HEK293T (cell line): ENCODE measurements around the gene NFKBIE.
"Not testable (repeated sequence)": the region's sequence is repeated elsewhere in the genome, so short reads cannot be mapped to it uniquely, and the experiment has no call there.

ENCODE experiments used
- CTCF ChIA-PET: fragments of 350-600 bp; formaldehyde crosslinking; extraction: SDS; loops from one replicate; lab custom pipeline; 2021; ENCODE audit warnings: antibody characterized with exemption, inconsistent platforms; lab: Yijun Ruan, JAX
- POLR2A ChIA-PET: fragments of 350-600 bp; formaldehyde crosslinking; extraction: SDS; loops from one replicate; lab custom pipeline; 2020; ENCODE audit warnings: antibody characterized with exemption, inconsistent platforms; lab: Yijun Ruan, JAX
- DNase-seq: peaks from one replicate; pipeline ENCODE4 v3.0.0; 2012; ENCODE audit warnings: mixed read lengths; ENCODE audit errors: extremely low spot score
- ARNT ChIP-seq: fragments of 450-650 bp; IDR thresholded peaks from 2 replicates; pipeline ENCODE4 v1.6.1; 2017; ENCODE audit warnings: mild to moderate bottlenecking
- BHLHE40 ChIP-seq: fragments of 450-650 bp; IDR thresholded peaks from 2 replicates; pipeline ENCODE4 v1.6.1; 2016; ENCODE audit warnings: mild to moderate bottlenecking, moderate library complexity, borderline replicate concordance
- CTBP1 ChIP-seq: fragments of 450-650 bp; IDR thresholded peaks from 2 replicates; pipeline ENCODE4 v1.6.1; 2016; ENCODE audit warnings: borderline replicate concordance
- ELF4 ChIP-seq: fragments of 450-650 bp; IDR thresholded peaks from 2 replicates; pipeline ENCODE4 v1.6.1; 2017; ENCODE audit warnings: antibody characterized with exemption
- FOXA1 ChIP-seq: fragments of 450-650 bp; IDR thresholded peaks from 2 replicates; pipeline ENCODE4 v1.6.1; 2016; ENCODE audit warnings: mild to moderate bottlenecking
- FOXK2 ChIP-seq: fragments of 450-650 bp; IDR thresholded peaks from 2 replicates; pipeline ENCODE4 v1.6.1; 2016; ENCODE audit warnings: mild to moderate bottlenecking
- FOXM1 ChIP-seq: fragments of 450-650 bp; IDR thresholded peaks from 2 replicates; pipeline ENCODE4 v1.6.1; 2017; ENCODE audit warnings: mild to moderate bottlenecking, borderline replicate concordance
- HDGF ChIP-seq: fragments of 450-650 bp; IDR thresholded peaks from 2 replicates; pipeline ENCODE4 v1.6.1; 2017; ENCODE audit warnings: antibody characterized with exemption, borderline replicate concordance
- L3MBTL2 ChIP-seq: fragments of 450-650 bp; conservative IDR thresholded peaks from 2 replicates; pipeline ENCODE4 v1.6.1; 2016; ENCODE audit warnings: mild to moderate bottlenecking
- LEF1 ChIP-seq: fragments of 450-650 bp; IDR thresholded peaks from 2 replicates; pipeline ENCODE4 v1.6.1; 2017; ENCODE audit warnings: mild to moderate bottlenecking, borderline replicate concordance
- NFRKB ChIP-seq: fragments of 450-650 bp; IDR thresholded peaks from 2 replicates; pipeline ENCODE4 v1.6.1; 2016; ENCODE audit warnings: mild to moderate bottlenecking, moderate library complexity
- PKNOX1 ChIP-seq: fragments of 450-650 bp; IDR thresholded peaks from 2 replicates; pipeline ENCODE4 v1.6.1; 2016
- SP1 ChIP-seq: fragments of 450-650 bp; IDR thresholded peaks from 2 replicates; pipeline ENCODE4 v1.6.1; 2017
- SUZ12 ChIP-seq: fragments of 450-650 bp; IDR thresholded peaks from 2 replicates; pipeline ENCODE4 v1.6.1; 2016; ENCODE audit warnings: mild to moderate bottlenecking
- TARDBP ChIP-seq: fragments of 450-650 bp; IDR thresholded peaks from 2 replicates; pipeline ENCODE4 v1.6.1; 2016
- ZNF384 ChIP-seq: fragments of 450-650 bp; IDR thresholded peaks from 2 replicates; pipeline ENCODE4 v1.6.1; 2016

NFKBIE gene

DNA sequence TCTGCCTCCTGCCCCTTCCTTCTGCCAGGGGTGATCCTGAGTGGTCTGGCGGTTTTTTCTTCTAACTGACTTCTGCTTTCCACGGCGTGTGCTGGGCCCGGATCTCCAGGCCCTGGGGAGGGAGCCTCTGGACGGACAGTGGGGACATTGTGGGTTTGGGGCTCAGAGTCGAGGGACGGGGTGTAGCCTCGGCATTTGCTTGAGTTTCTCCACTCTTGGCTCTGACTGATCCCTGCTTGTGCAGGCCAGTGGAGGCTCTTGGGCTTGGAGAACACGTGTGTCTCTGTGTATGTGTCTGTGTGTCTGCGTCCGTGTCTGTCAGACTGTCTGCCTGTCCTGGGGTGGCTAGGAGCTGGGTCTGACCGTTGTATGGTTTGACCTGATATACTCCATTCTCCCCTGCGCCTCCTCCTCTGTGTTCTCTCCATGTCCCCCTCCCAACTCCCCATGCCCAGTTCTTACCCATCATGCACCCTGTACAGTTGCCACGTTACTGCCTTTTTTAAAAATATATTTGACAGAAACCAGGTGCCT is 31.7 kb downstream of the NFKBIE start:
- POLR2A ChIA-PET = interaction anchor here (1.1 to 5.6 kb wide), 2 partner anchors 13 to 61 kb away, joined by 3 to 49 read pairs; partner anchors contain the start of gene HSP90AB1

GRCh38 chr6:44232676-44233566 is 32.4 kb downstream of the NFKBIE start:
- ChIA-PET CTCF (no interaction called here), POLR2A (interaction anchor here (1.1 to 5.6 kb wide), 2 partner anchors 14 to 60 kb away, joined by 3 to 49 read pairs; partner anchors contain the start of gene HSP90AB1)
- no peak for DNase-seq
- TF ChIP-seq ELF4 (no peak), FOXA1 (no peak), NFRKB (no peak), ZNF384 (no peak), HDGF (no peak), FOXM1 (no peak), CTBP1 (no peak), PKNOX1 (no peak), SUZ12 (no peak)

More for the DNA sequence above, 31.7 kb downstream of the NFKBIE start:
- CTCF ChIA-PET = interaction anchor here (0.8 to 3.2 kb wide), 5 partner anchors 9 to 123 kb away, joined by 3 to 15 read pairs (median 8); partner anchors contain the start of gene SLC29A1
- no peak for DNase-seq
- TF ChIP-seq ELF4 (no peak), BHLHE40 (no peak), FOXM1 (no peak), FOXA1 (no peak), L3MBTL2 (no peak), PKNOX1 (no peak), SP1 (no peak), NFRKB (no peak), HDGF (no peak)

- POLR2A ChIA-PET, CTCF ChIA-PET, DNase-seq: not testable (repeated sequence)
Observed at GRCh38 chr6:44231426-44231825, 33.9 kb downstream of the NFKBIE start.

DNA sequence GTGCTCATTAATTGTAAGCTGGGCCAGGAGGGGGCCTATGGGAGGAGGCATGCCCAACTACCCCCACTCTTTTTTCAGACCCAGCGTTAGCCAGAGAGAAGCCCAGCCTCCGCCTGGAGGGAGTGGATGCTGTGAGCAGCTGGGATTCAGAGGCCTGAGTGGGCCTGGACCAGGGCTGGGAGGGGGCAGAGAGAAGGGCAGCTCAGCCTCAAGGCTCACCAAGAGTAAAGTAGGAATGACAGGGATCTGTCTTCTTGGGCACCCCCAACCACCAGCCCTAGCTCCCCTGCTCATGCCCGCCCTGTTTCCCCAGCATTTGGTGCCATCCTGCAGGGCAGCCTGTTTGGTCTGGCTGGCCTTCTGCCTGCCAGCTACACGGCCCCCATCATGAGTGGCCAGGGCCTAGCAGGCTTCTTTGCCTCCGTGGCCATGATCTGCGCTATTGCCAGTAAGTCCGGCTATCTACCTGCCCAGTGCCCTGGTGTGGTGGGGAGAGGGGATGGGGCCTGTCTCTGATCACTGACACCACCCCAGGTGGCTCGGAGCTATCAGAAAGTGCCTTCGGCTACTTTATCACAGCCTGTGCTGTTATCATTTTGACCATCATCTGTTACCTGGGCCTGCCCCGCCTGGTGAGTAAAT is 35.2 kb downstream of the NFKBIE start:
- TF ChIP-seq ELF4 = no peak
- ChIA-PET POLR2A (interaction anchor here (1.6 kb wide), 1 partner anchor 11 kb away, joined by 4 read pairs; no protein-coding TSS in a partner anchor), CTCF (no interaction called here)
- DNase-seq = no peak

DNA sequence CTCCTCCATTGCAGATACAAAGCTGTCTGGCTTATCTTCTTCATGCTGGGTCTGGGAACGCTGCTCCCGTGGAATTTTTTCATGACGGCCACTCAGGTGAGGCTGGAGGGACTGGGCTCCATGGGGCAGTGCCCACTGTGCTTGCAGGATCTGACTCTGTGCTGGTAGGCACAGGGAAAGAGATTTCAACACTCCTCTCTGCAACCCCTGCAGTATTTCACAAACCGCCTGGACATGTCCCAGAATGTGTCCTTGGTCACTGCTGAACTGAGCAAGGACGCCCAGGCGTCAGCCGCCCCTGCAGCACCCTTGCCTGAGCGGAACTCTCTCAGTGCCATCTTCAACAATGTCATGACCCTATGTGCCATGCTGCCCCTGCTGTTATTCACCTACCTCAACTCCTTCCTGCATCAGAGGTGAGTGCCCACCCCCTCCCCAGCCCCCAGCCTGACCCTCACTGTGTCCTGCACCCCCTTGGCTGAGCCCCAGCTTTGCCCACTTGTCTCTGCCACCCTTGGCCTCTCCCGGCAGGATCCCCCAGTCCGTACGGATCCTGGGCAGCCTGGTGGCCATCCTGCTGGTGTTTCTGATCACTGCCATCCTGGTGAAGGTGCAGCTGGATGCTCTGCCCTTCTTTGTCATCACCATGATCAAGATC is 35.8 kb downstream of the NFKBIE start:
- ChIA-PET POLR2A (interaction anchor here (1.6 kb wide), 1 partner anchor 10 kb away, joined by 4 read pairs; no protein-coding TSS in a partner anchor), CTCF (no interaction called here)
- no peak for TF ChIP-seq TARDBP
- TF ChIP-seq SP1 = no peak
- TF ChIP-seq ELF4 = no peak
- TF ChIP-seq ARNT = no peak
- TF ChIP-seq BHLHE40 = no peak
- no peak for TF ChIP-seq NFRKB
- no peak for TF ChIP-seq L3MBTL2
- no peak for TF ChIP-seq HDGF
- TF ChIP-seq FOXA1 = no peak
- no peak for TF ChIP-seq FOXK2
- no peak for DNase-seq

DNA sequence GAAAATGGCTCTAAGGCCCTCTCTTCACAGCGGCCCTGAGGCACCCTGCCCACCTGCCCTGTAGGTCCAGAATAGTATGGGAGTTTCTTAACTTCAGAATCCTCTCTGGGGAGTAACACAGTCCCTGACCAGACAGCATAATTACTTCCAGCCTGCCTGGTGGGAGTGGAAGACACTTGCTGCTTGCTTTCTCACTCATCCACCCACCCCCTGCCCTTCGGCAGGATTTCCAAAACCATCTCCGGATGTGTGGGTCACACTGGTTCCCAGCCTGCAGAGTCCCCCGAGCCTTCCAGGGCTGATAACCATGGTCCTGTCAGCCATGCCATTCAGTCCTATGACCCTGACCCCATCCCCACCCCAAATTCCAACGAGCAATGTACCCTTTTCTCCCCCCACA is 36.5 kb downstream of the NFKBIE start:
- no peak for TF ChIP-seq FOXK2
- TF ChIP-seq CTBP1 = no peak
- TF ChIP-seq BHLHE40 = no peak
- TF ChIP-seq LEF1 = no peak
- no peak for TF ChIP-seq NFRKB
- no peak for TF ChIP-seq SUZ12
- TF ChIP-seq TARDBP = no peak
- TF ChIP-seq FOXM1 = no peak
- no peak for TF ChIP-seq SP1
- POLR2A ChIA-PET = interaction anchor here (8.0 kb wide), 1 partner anchor 18 kb away, joined by 65 read pairs; the partner anchor contains the start of gene HSP90AB1
- CTCF ChIA-PET = interaction anchor here (0.6 kb wide), 1 partner anchor 9 kb away, joined by 3 read pairs; no protein-coding TSS in a partner anchor
- DNase-seq = no peak
